Pancreas (tissue), 10 donors: Measurements from ENCODE around the gene TMEM183A. TPM values are rescaled to one million over a fixed set of nuclear protein-coding genes. Genes with fewer than 3 reads are reported as not detected.
A peak's percentile ranks its signal among the peaks of the same experiment; 100 is the strongest.
"Not testable (repeated sequence)": the region's sequence is repeated elsewhere in the genome, so short reads cannot be mapped to it uniquely, and the experiment has no call there.

ENCODE experiments used
- ATAC-seq, 4 donors: fragments of 200-7000 bp; cut with Tn5 transposase; one replicate each; pipeline versions ENCODE4 v1.8.0 to v1.9.1; 2020; ENCODE audit warnings: mild to moderate bottlenecking in 4 of 4, moderate library complexity in 4 of 4
- DNase-seq, 6 donors: peaks; one replicate each; pipeline ENCODE4 v3.0.0-alpha.2; 2020
- FAIRE-seq: peaks from 2 replicates; lab custom pipeline; 2012; peaks lifted over from hg19 to GRCh38; lab: Jason Lieb, UNC
- H3K27ac ChIP-seq, 4 donors: fragments of 200-600 bp; sonication (generic); 1 replicate in 3 of 4; 2 replicates in 1 of 4; pipeline versions ENCODE4 v1.5.0 to v1.8.0; 2020
- H3K27me3 ChIP-seq, 4 donors: fragments of 200-600 bp; one replicate each; pipeline ENCODE4 v1.8.0; 2021
- H3K36me3 ChIP-seq, 3 donors: fragments of 200-600 bp; sonication (generic) in 1 of 3; one replicate each; pipeline versions ENCODE4 v1.5.0 to v1.8.0; 2020 to 2021
- H3K4me1 ChIP-seq, 3 donors: fragments of 200-600 bp; one replicate each; pipeline ENCODE4 v1.8.0; 2021
- H3K4me3 ChIP-seq, 4 donors: fragments of 200-600 bp; sonication (generic) in 2 of 4; one replicate each; pipeline versions ENCODE4 v1.5.0 to v1.8.0; 2020 to 2021
- H3K9me3 ChIP-seq, 4 donors: fragments of 200-600 bp; one replicate each; pipeline ENCODE4 v1.8.0; 2021
- CTCF ChIP-seq, 4 donors: fragments of 200-600 bp; sonication (generic) in 3 of 4; IDR thresholded peaks; one replicate each; pipeline versions ENCODE4 v1.5.0 to v1.8.0; 2021; ENCODE audit warnings: antibody characterized with exemption in 4 of 4
- WGBS, 2 donors: extraction: QIAGEN DNeasy Blood & Tissue Kit; methylation state at CpG; one replicate each; pipeline ENCODE4 v1.1.7; 2013; 5-methylcytosine and 5-hydroxymethylcytosine counted together
- intact Hi-C, 3 donors: fragments of 100-400 bp; cut with DNase I; formaldehyde crosslinking; loops; one replicate each; pipeline versions ENCODE4 v1.11.1 to v1.14.2; 2022
- polyA plus RNA-seq, 2 donors: library from polyadenylated mRNA; stranded (reverse); fragments of 200-250 nt; gene quantifications; one replicate each; pipeline ENCODE4 v1.2.3, GENCODE V29; 2013
- total RNA-seq, 6 donors: library from RNA; stranded (reverse); fragmentation: NEBNext Ultra II Directional in 4 of 6; extraction: Animal tissue kit (Norgen Biotek cat#: 25700) in 4 of 6; gene quantifications; one replicate each; pipeline versions ENCODE4 v1.2.1 to v1.2.4, GENCODE V29; 2021 to 2023
- donor health status: healthy with polysubstance abuse.
- donor health status: DM: no; HTN: no; CAD: no; lungs with moderate emphysema.
- donor health status: DM: no; HTN: no; CAD: no.
- donor health status: control.
- donor health status: control.
- donor health status: Bipolar disorder and iron deficiency.
- donor health status: DM: yes; HTN: yes; CAD: no.
- donor health status: DM: no; HTN: no; CAD: no.
- donor health status: DM: no; HTN: no; CAD: no.
- donor health status: DM: yes; HTN: yes; CAD: no.

Gene TMEM183A
- total and polyA plus RNA-seq, 8 donors, result 16.6 to 38.7 (median 30.6) TPM

- H3K27me3 ChIP-seq, result no peaks in the 10 kb centered on the region
- no peaks in the 10 kb centered on the region for H3K9me3 ChIP-seq
- no peak overlapping the region for H3K4me3 ChIP-seq
- ATAC-seq (no peak), FAIRE-seq (no peak), DNase-seq (no peak)
- H3K27ac ChIP-seq, result no peak overlapping the region
- TF ChIP-seq CTCF (IDR thresholded peaks at IDR 0.05), result no peak
- WGBS, 2 donors, result 96 to 100% methylated on average over 4 of the region's 4 CpGs
- peaks cover 0 to 84% (median 63%) of the 10 kb centered on the region in 3 donors for H3K36me3 ChIP-seq
- intact Hi-C loops, result no loop called here
- no peaks in the 10 kb centered on the region for H3K4me1 ChIP-seq
These were observed 9.9 kb downstream of the TMEM183A start for GRCh38 chr1:203017061-203017460.

- no peak for ATAC-seq
- Histone ChIP-seq H3K4me3 (no peak overlapping the region), H3K9me3 (no peaks in the 10 kb centered on the region), H3K27me3 (no peaks in the 10 kb centered on the region), H3K4me1 (no peaks in the 10 kb centered on the region), H3K27ac (no peak overlapping the region), H3K36me3 (peaks cover 0 to 85% (median 63%) of the 10 kb centered on the region in 3 donors)
- 87 to 89% methylated on average over 6 of the region's 6 CpGs for WGBS, 2 donors
- no peak for DNase-seq
- no peak for TF ChIP-seq CTCF (IDR thresholded peaks at IDR 0.05)
- intact Hi-C loops, result no loop called here
- no peak for FAIRE-seq
These were observed 10.5 kb downstream of the TMEM183A start for GRCh38 chr1:203017692-203018091.

- H3K4me3 ChIP-seq, H3K9me3 ChIP-seq, DNase-seq, H3K27ac ChIP-seq, FAIRE-seq, H3K4me1 ChIP-seq, intact Hi-C loops, H3K27me3 ChIP-seq: not testable (repeated sequence)
- peaks cover 0 to 43% (median 37%) of the 10 kb centered on the region in 3 donors for H3K36me3 ChIP-seq
- 81 to 88% methylated on average over 4 of the region's 10 CpGs for WGBS, 2 donors
- peak in 2 of 4 donors; percentile 24 to 37 for ATAC-seq
These were observed 15.7 kb downstream of the TMEM183A start for GRCh38 chr1:203022855-203023254.

- no peak for TF ChIP-seq CTCF (IDR thresholded peaks at IDR 0.05)
- no peaks in the 10 kb centered on the region for H3K9me3 ChIP-seq
- ATAC-seq, result no peak
- FAIRE-seq, result no peak
- H3K36me3 ChIP-seq, result peaks cover 0 to 20% (median 14%) of the 10 kb centered on the region in 3 donors
- intact Hi-C loops, result no loop called here
- peak overlapping the region in 2 of 4 donors; percentile 51 to 70 for H3K4me3 ChIP-seq
- DNase-seq, result no peak
- H3K27ac ChIP-seq, result peak overlapping the region in 1 of 4 donors; percentile 41
- H3K27me3 ChIP-seq, result no peaks in the 10 kb centered on the region
- H3K4me1 ChIP-seq, result peaks cover 5 to 7% (median 5%) of the 10 kb centered on the region in 3 donors
These were observed 18.5 kb downstream of the TMEM183A start for GRCh38 chr1:203025686-203026030.

GRCh38 chr1:203026031-203026665 is 19.0 kb downstream of the TMEM183A start, which contains the start of gene PPFIA4:
Gene PPFIA4, plus strand, starts transcription at chr1:203026491. Its CDS starts 12,518 bp downstream, at chr1:203039009.
- Histone ChIP-seq H3K4me3 (peak within 1 kb of the TSS; percentile 34 to 70 (median 44)), H3K36me3 (peaks cover 0 to 15% (median 12%) of the 10 kb centered on the region in 3 donors), H3K4me1 (peaks cover 5 to 7% (median 5%) of the 10 kb centered on the region in 3 donors), H3K9me3 (no peaks in the 10 kb centered on the region), H3K27ac (peak within 1 kb of the TSS in 1 of 4 donors; percentile 41), H3K27me3 (no peaks in the 10 kb centered on the region)
- ATAC-seq (peak; percentile 93 to 97 (median 97)), DNase-seq (peak; percentile 75 to 95 (median 92)), FAIRE-seq (no peak)
- intact Hi-C loops, result no loop called here
- WGBS, 2 donors, result 8 to 11% methylated on average over 36 to 52 of the region's 52 CpGs
- no peak for TF ChIP-seq CTCF (IDR thresholded peaks at IDR 0.05)
